ENCODE results near the gene EXOC2.

DNA sequence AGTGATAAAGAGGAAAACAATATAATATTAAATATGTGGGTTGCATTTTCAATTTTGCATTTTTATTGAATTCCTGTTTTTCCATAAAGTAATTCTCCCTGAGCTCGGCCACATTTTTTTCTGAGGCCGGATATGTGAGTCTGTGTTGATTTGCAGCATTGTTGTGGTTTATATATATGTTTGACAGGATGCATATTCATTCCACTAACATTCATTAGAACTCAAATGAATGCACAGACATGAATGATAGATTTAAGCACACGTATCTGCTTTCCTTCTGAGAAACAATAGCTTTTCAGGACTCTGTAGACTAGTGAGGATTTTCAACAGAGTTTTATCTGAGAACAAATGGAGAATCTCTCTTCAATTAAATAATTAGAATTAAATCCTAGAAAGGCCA is 10.6 kb upstream of the EXOC2 start:
- TF ChIP-seq POLR2A (IDR thresholded peaks at IDR 0.05; ENCODE audit: low read depth) (no peak), CTCF (IDR thresholded peaks at IDR 0.05) (no peak)

All from esophagus muscularis mucosa (tissue), 3 donors.